Sciatic nerve (tissue), 2 donors: Measurements from ENCODE around the gene MCC. TPM values are rescaled to one million over a fixed set of nuclear protein-coding genes. Genes with fewer than 3 reads are reported as not detected.

Source experiments
- ATAC-seq: fragments of 200-7000 bp; cut with Tn5 transposase; one replicate; pipeline ENCODE4 v1.9.1; 2020; ENCODE audit warnings: mild to moderate bottlenecking, moderate library complexity
- DNase-seq: peaks from one replicate; pipeline ENCODE4 v3.0.0-alpha.2; 2020; ENCODE audit warnings: low spot score
- intact Hi-C: fragments of 100-400 bp; cut with DNase I; formaldehyde crosslinking; loops from one replicate; pipeline ENCODE4 v1.14.2; 2022
- total RNA-seq: library from RNA; stranded (reverse); fragmentation: NEBNext Ultra II Directional; extraction: Animal tissue kit (Norgen Biotek cat#: 25700); gene quantifications from one replicate; pipeline ENCODE4 v1.2.1, GENCODE V29; 2021
- donor health status: DM: no; HTN: no; CAD: no.
- donor health status: DM: no; HTN: no; CAD: no.

MCC gene
- total RNA-seq, 1 donor from 2014 or later: 41.9 TPM

- DNase-seq (peak; percentile 28), ATAC-seq (no peak)
Observed at GRCh38 chr5:113068559-113068958, 419.7 kb downstream of the MCC start.

DNA sequence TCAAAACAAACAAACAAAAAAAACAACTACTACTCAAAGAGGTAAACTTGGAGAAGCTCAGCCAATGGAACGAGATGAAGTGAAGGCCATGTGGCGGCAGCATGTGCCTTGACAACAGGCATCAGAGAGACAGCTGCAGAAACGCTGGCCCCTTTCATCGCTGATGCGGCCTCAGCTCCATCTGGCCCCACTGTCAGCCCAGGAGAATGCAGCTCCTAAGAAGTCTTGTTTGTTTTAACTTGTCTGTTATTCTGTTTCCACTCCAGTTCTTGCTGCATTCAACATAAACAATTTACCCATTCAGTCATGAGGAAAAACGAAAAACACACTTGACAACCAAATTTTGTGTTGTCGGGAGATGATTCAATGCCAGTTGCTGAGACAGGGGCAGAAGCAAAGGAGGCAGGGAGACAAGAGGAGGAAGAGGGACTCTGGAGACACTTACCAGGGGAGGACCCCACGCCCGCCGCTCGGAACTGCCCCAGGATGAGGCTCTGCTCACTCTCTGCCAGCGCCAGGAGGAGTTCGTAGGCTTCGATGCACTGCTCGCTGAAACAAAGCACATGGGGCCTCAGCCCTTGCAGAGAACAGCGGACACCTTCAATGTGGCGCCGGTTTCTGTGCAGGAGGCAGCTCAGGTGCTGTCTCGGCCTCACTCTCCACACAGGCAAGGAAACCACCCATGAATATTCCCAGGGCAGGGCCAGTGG is 420.5 kb downstream of the MCC start:
- intact Hi-C loops: no loop called here
- DNase-seq (peak; percentile 59), ATAC-seq (peak; percentile 64)

More at GRCh38 chr5:113068559-113068958, 419.7 kb downstream of the MCC start:
- intact Hi-C loops: no loop called here

DNA sequence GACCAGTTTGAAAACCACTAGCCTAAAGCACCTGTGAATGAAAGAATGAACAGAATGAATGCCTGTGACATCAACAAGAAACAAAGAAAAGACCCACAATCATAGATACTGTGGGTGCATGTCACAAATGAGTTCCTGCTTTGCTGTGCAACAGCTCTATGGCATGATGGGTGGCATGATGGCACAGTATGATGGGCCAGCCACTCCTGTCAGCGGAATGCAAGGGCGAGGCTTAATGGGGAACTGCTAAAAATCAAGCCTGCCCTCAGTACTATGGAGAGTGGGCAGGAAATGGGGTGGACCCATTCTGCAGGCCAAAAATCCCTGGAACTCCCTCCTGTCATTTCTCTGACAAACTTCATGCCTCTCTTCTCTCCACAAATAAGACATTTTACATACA is 422.6 kb downstream of the MCC start:
- intact Hi-C loops: no loop called here
- ATAC-seq: no peak
- DNase-seq: peak; percentile 17

GRCh38 chr5:113064806-113065205 is 423.4 kb downstream of the MCC start:
- intact Hi-C loops: no loop called here
- ATAC-seq (no peak), DNase-seq (no peak)

- DNase-seq: peak; percentile 32
- intact Hi-C loops: no loop called here
- ATAC-seq: no peak
Observed at GRCh38 chr5:113063927-113064326, 424.3 kb downstream of the MCC start.

DNA sequence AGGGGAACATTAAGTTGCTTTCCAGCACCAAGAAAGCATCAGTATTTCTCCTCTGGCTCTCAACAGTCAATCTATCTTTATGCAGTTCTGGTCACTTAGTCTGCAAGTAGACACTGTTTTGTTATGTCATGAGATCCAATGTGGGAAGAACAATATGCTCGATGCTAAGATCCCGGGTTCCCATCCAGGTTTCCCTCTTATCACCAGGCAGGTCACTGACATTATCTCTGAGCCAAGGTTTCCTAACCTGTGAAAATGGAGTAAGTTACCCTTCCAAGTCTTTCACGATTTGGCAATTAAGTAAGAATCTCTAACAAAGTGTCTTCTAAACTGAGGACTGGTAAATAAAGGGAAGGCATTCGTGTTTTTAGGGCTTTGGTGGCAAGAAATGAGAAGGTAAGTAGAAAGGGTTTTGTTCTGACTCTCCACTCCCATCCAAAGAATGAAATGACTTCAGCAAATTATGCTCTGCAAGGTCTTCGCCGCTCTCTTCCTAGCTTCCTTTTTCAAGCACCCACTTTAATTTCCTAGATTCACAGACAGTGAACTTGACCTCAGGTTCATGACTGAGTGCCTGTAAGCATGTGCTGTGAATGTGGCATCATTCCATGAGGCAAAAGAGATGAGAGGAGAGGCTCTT is 425.3 kb downstream of the MCC start:
- ATAC-seq: peak; percentile 16
- intact Hi-C loops: no loop called here
- DNase-seq: no peak

DNA sequence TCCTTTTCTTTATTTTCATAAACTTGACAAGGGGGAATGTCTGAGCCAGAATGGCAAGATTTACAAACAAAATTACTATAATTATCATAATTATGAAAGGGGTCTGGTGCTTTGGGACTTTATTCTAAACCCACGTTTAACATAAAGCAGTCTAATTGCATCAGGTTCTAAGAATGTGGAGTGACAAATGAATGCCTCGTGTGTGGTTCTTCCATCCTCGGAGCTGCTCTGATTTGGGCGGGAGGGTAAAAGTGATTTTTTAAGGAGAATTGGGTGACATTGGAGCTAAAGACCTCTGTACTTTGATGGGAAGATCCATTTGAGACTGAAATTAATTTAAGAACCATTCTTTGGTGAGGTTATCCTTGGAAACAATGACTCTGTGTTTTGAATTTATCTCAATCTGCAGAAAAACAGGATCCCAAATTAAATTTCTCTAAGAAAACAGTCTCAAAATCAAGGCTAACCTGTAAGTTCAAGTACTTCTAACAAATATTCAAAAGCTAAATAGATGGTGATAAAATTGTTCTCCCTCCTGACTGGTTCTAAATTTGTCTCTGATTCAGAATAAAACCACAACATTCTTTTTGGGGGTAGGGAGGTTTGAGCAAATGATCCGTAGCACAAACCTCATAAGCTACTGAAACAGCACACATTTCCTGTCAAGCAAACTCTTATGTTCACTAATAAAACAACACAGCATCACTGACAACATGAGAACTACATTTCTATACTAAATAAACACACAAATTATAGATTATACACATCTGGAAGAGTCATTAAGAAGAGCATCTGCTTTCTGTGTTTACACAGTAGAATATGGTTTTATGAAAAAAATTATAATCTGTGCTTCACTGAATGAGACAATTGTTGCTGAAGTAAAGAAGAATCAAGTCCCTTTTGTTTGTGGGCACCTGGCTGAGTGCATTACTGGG is 426.1 kb downstream of the MCC start:
- DNase-seq (no peak), ATAC-seq (peak; percentile 55)
- intact Hi-C loops: no loop called here

DNA sequence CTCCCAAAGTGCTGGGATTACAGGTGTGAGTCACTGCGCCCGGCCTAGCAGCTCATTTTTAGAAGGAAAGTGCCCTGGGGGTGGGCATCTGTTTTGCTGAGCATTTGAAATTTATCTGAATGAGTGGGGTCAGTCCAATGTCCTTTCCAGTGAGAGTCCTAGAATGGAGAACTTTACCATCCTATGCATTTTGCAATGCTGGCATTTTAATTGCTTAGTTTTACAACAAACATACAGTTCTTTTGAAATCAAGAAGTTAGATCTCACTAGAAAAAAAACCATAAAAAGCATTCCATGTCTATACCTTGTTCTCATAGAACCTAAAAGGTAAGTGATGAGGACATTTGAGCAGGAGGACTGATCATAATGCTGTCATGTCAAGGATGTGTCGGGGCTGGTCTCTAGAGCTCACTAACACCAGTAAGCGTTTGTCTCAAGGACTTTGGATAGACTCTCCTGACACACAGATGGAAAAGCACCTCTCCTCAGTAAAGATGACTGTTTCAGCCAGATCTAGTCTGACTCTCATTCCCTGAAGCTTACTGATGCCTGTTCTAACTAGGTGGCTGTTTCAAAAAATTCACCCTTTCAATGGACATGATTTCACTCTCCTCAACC is 427.7 kb downstream of the MCC start:
- ATAC-seq (no peak), DNase-seq (no peak)
- intact Hi-C loops: no loop called here

DNA sequence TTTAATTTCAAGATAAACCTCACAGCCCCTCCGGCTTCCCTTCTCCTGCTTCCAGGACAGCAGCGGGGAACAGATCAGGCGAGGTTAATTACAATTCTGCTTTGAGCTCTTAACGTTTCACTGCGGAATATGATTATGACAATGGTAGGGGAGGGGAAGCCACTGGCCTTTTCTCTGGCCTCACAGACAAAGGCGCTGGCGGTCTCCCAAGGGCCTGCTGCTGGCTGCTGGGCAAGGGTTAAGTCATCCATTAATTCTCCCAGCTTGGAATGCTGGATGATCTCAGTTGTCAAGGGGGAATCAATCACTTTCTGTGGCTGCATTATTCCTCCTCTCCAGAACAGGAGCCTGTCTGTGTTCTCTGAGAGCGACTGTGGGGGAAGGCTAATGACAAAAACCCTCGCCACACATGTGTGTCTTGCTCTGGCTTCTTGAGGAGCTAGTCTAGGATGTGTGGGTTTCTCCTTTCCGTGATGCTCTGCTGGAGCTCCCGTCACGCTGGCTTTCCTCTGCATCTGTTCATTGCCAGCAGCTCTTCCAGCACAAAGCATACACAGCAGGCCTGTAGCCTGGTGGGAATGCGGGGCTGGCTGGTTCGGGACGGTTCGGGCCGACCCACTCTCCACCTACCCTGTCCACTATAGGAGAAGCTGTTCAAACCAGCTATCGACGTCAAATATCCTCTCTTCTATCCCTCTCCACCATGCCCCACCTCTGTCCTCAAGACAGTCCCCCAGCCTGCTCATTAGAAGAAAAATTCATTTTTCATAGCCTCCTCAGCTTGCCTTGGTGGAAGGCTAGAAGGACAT is 428.8 kb downstream of the MCC start:
- ATAC-seq: peak; percentile 40
- intact Hi-C loops: no loop called here
- DNase-seq: no peak

- intact Hi-C loops: no loop called here
- DNase-seq (no peak), ATAC-seq (no peak)
Observed at GRCh38 chr5:113058706-113059226, 429.5 kb downstream of the MCC start.

DNA sequence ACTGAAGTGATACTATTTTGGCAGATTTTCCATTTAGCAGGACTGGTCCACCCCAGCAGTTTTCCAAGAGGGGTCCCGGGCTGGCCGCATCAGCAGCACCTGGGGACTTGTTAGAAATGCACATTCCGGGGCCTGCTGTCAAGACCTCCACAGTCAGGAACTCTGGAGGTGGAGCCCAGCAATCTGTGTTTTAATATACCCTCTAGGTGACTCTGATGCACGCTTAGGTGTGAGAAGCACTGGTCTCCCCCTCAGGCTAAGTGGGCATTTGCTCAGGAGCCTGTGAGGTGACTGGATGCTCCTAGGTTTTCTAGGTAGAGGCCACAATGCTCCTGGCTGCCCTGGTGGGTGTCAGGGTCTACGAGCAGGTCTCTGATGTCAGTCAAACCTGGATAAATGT is 430.0 kb downstream of the MCC start:
- intact Hi-C loops: no loop called here
- ATAC-seq (no peak), DNase-seq (no peak)

DNA sequence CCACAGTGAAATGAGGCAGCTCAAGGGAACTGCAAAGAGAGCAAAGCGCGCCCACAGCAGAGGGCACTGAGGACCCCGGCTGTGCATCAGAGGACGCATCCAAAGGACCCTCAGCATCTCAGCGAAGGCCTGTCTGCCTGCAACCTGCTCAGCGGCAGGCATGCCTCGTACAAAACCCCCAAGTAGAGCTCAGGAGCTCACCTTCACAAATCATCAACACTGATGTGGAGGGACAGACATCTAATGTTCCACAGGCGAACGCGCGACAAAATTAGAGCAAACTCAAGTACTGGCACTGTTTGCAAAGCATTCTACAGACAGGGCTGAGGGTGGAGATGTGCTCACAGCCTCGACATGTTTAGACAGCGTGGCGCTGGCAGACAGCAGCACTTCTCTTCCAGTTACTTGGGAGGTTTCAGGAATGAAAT is 430.7 kb downstream of the MCC start:
- DNase-seq (peak; percentile 33), ATAC-seq (no peak)
- intact Hi-C loops: no loop called here

- no peak for ATAC-seq
- intact Hi-C loops: no loop called here
- DNase-seq: peak; percentile 48
Observed at GRCh38 chr5:113056988-113057387, 431.3 kb downstream of the MCC start.

GRCh38 chr5:113054899-113055298 is 433.4 kb downstream of the MCC start:
- intact Hi-C loops: no loop called here
- ATAC-seq (no peak), DNase-seq (no peak)

DNA sequence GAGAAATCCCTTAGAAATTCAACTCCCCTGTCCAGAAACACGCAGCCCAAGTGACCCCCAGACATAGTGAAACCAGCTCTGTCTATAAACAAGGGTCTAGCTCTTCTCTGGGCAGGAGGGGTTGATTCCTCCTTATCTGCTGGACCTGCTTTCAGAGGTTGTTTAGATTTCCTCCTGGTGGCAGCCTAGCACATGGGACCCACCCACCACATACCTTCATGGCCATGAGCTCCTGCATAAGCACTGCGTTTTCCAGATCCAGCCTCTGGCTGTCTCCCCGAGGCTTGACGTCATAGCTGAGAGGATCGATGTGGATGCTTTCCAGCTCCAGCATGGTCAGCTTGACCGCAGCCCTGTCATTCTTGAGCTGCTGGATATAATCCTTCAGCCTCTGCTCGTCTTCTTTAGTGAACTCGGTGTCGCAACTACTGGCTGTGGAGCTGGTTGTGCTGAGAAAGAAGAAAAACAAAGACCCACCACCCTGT is 434.7 kb downstream of the MCC start:
- ATAC-seq (peak; percentile 43), DNase-seq (no peak)
- intact Hi-C loops: no loop called here

GRCh38 chr5:113052041-113052795 is 436.0 kb downstream of the MCC start:
- no peak for DNase-seq
- intact Hi-C loops: no loop called here
- no peak for ATAC-seq

- intact Hi-C loops: no loop called here
- DNase-seq (no peak), ATAC-seq (peak; percentile 70)
Observed at GRCh38 chr5:113050721-113051382, 437.4 kb downstream of the MCC start.
